HG03064 (cell line): Measurements from ENCODE around the gene SSBP3.
"Not testable (repeated sequence)": the region's sequence is repeated elsewhere in the genome, so short reads cannot be mapped to it uniquely, and the experiment has no call there.

Experiments used
- ATAC-seq: cut with Tn5 transposase; IDR thresholded peaks from one replicate; pipeline ENCODE4 v1.9.1; 2021; ENCODE audit warnings: low read depth; ENCODE audit not compliant: unreplicated experiment

SSBP3 gene

DNA sequence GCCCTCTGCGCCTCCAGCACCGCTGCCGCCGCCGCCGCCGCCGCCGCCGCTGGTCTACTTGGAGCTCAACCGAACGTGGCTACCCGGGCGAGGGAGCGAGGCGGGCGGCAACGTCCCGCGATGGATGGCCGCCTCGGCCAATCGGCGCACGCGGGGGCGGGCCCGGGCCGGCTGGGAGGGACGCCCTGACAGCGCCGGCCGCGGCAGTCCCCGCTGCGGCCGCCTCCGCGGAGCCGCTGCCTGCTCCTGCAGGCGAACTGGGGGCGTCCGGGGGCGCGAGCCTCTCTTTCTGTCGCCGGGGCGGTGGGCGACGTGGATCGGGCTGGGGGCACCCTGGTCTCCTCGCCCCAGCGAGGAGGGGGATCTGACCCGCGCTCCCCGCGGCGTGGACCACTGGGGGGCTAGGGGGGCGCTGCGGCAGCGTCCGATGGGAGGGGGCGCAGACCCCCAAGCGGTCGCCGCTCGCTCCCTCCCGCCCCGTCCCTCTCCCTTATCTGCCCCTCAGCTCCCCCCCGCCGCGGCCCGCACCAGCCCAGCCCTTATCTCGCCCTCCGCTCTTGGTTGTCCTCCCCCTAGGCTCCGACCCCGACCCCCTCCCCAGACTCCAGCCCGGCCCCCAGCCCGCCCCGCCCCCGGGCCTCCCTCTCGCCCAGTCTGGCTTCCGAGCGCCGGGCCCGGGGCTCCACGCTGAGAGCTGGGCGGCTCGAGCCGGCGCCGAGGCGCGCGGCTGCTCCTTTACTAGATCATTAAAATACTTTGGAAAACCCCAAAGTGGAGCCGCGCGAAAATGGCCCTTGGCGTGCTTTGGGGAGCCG, at the start of gene SSBP3:
Gene SSBP3 (minus strand): TSS at position 56 of the 815 bp plus-strand sequence.
- peak; percentile 80 for ATAC-seq

DNA sequence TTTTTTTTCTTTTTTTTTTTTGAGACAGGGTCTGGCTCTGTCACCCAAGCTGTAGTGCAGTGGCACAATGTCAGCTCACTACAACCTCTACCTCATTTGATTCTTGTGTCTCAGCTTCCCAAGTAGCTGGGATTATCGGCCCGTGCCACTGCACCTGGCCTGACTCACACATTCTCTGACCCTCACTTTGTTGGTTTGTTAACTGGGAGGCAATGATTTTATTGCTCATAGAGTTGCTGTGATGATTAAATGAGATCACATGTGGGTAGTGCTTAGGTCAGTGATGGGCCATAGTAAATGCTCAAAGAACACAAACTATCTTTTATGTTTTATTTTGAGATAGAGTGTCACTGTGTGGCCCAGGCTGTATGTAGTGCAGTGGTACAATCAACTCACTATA, 47.3 kb upstream of the SSBP3 start:
- no peak for ATAC-seq

DNA sequence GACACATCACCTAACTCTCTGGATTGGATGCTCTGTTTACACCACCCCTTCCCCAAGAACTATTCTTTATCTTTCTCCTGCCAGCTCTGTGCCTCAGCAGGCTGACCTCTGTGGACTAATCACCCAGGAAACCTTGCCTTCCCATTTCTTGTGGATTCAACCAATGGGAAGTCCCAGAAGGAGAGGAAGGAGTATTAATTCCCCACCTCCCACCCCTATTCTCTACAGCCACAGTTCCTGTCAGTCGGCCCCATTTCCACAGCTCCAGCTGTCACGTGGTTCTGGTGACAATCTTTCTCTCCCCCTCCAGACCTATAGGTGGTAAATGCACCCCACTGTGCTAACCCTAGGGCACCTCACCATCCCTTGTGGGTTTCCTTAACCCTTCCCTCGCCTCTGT, 46.8 kb upstream of the SSBP3 start:
- no peak for ATAC-seq

DNA sequence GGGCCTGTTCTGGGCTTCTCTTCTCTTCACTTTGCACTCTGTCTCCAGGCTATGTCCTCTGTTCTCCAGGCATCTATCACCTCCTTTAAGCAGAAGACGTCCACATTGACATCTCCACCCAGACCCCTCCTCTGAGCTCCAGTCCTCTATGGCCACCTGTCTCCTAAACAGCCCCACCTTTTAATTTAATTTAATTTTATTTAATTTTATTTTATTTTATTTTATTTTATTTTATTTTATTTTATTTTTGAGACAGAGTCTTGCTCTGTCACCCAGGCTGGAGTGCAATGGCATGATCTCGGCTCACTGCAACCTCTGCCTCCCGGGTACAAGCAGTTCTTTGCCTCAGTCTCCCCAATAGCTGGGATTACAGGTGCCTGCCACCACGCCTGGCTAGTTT, 43.2 kb upstream of the SSBP3 start:
- not testable (repeated sequence) for ATAC-seq

DNA sequence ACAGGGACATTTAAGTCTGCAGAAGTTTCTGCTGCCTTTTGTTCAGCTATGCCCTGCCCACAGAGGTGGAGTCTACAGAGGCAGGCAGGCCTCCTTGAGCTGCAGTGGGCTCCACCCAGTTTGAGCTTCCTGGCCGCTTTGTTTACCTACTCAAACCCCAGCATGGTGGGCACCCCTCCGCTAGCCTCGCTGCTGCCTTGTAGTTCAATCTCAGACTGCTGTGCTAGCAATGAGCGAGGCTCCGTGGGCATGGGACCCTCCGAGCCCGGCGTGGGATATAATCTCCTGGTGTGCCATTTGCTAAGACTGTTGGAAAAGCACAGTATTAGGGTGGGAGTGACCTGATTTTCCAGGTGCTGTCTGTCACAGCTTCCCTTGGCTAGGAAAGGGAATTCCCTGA, 42.6 kb upstream of the SSBP3 start:
- not testable (repeated sequence) for ATAC-seq

DNA sequence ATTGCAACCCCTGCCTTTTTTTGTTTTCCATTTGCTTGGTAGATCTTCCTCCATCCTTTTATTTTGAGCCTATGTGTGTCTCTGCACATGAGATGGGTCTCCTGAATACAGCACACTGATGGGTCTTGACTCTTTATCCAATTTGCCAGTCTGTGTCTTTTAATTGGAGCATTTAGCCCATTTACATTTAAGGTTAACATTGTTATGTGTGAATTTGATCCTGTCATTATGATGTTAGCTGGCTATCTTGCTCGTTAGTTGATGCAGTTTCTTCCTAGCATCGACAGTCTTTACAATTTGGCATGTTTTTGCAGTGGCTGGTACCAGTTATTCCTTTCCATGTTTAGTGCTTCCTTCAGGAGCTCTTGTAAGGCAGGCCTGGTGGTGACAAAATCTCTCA, 40.9 kb upstream of the SSBP3 start:
- ATAC-seq: not testable (repeated sequence)

DNA sequence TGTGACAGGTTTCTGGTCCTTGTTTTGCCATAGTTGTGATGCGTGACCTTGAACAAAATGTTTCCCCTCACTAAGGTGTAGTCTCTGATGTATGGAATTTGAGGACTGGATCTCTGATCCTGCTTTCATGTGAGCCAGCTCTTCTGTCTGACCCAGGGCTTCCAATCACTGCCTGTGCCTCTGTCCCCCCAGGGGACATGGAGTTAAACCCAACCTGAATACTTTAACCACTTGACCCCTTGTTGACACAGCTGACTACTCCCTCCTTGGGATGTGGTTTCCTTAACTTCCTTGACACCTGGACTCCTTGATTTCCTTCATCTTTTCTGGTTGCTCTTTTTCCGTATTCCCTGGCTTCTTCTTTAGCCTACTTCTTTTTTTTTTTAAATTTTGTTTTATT, 36.0 kb upstream of the SSBP3 start:
- ATAC-seq: no peak

DNA sequence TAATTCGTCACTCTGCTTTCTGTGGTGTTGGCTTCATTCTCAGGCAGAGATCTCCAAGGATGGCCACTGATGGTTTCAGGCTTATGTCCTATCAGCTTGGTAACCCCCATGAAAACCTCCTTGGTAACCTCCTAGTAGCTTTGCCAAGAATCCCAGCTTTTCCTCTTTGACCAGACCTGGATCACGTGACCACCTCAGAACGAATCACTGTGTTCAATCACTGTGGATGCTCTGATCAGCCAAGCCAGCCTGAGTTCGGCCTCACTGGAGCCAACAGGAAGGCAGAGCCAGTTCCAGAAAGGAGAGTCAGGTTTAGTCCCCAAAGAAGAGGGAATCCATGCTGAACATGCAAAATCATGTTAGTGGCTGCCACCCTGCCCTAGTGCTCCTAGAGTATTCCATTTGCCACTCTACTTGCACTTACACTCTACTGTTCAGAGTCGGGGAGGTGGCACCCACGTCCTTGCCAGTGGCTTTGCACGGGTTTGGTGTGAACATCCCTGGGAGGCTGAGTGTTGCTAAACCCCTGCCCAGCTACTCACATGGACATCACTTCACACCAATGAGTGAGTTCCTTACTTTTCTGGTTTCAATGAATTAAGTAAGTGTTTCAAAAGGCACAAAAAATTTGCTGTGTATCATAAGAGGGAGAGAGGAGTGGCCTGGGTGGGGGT, 33.5 kb upstream of the SSBP3 start:
- ATAC-seq: no peak

DNA sequence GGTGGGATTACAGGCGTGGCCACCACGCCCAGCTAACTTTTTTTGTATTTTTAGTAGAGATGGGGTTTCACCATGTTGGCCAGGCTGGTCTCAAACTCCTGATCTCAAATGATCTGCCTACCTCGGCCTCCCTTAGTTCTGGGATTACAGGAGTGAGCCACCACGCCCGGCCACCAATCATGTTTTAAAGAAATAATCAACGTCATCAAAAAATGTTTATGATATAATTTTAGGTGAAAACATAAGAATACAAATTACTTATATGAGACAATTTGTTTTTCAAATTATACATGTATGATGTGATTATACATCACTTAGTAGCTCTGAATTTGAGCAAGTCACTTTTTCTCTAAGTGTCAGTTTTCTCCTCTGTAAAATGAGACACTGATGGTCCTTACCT, 31.6 kb upstream of the SSBP3 start:
- no peak for ATAC-seq

DNA sequence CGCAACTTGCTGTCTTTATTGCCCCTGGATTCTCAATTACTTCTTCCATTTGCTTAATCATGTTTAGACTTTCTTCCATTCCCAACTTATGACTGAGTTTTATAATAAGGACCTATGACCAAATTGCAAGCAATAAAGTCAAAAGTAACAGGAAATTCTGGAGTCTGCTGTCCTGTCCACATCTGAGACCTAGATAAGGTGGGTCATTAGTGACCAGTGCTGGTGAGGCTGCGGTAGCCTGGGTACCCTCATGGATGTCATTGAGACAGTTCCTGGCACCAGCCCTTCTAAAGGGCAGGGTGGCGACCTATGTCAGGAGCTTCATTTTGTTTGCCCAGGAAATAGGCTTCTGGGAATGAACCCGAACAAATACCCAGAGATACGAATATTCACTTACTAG, 30.6 kb upstream of the SSBP3 start:
- no peak for ATAC-seq

DNA sequence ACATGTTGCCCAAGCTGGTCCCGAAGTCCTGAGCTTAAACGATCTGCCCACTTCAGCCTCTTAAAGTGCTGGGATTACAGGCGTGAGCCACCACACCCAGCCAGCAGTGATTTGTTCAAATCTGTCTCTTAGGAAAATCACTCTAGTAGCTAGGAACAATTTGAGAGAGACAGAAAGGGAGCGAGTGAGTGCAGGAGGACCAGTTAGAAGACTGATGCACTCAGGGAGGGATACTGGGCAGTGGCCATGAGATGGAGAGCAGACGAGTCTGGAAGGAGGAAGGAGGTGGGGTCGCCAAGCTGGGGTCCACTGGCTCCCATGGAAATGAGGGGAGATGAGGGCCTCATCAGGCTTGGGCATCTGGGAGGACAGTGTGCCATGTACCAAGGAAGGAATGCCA, 23.6 kb upstream of the SSBP3 start:
- ATAC-seq: no peak

DNA sequence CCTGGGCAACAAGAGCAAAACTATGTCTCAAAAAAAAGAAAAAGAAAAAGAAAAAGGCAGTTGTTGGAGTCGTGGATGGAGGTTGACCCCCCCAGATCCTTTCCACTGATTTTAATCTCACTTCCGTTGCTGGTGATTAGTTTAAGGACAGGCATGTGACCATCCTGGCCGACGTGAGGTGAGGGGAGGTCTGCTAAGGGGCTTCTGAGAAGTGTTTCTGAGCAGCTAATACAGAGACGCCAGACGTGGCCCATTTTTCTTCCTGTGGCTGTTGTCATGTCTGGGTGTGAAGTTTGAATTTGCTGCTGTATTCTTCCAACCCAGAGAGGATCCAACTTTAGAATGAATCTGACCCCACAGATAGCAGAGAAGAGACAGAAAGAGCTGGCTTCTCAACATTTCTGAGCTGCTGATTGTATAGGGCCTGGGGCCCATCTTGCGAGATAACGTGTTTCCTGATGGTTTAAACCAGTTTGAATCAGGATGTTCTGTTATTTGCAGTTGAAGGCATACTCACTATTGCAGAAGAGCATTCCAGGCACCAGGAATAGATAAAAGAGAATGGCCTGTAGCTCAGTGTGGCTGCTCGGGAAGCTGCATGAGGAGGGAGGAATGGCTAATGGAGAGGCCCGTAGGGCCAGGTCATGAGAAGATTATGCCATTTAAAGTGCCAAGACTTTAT, 22.8 kb upstream of the SSBP3 start:
- ATAC-seq: no peak

DNA sequence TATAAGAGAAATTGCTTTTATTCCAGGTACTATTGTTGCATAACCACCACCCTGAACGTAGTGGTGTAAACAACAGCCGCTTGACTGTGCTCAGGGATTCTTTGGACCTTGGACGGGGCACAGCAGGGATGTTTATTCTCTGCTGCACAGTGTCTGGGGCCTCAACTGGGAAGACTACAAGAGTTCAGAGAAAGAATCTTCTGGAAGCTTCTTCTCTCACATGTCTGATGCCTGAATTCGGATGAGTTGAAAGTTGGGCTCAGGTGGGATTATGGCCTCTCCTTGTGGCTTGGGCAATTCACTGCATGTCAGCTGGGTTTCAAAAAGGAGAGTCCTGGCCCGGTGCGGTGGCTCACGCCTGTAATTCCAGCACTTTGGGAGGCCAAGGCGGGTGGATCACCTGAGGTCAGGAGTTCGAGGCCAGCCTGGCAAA, 19.0 kb upstream of the SSBP3 start:
- no peak for ATAC-seq

DNA sequence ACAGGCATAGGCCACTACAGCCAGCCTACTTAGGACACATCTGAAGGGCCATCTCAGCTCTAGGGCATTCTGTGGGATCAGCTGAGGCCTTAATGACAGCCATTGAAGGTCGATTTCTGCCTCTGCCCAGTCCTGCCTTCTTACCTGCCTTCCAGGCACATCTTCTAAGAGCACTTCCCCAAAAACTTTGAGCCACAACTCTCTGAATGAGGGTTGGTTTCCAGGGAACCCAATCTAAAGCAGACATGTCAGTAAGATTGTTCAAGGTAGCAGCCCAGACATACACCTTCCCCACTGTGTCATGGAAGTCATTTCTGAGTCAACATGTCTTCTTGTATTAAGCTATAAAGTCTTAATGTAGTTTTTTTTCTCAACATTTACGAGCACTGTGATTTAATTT, 18.2 kb upstream of the SSBP3 start:
- ATAC-seq: no peak

DNA sequence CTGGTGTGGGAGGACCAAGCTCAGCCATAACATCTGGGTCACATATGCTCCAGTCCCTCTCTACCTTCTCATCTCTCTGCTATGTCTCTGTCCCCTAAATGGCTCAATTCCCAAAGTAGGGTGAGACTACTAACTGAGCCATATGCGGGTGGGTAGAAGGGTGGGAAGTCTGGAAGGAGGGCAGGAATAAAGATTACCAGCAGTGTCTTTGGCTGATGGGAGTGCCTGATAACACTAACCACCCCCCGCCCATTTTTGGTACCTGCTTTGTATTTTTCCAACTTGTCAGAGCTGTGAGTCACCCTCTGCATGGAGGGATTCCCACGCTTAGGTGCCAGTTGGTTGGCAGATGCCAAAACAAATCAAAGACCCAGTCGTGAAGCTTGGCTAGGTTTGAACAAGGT, 14.9 kb upstream of the SSBP3 start:
- ATAC-seq: no peak

DNA sequence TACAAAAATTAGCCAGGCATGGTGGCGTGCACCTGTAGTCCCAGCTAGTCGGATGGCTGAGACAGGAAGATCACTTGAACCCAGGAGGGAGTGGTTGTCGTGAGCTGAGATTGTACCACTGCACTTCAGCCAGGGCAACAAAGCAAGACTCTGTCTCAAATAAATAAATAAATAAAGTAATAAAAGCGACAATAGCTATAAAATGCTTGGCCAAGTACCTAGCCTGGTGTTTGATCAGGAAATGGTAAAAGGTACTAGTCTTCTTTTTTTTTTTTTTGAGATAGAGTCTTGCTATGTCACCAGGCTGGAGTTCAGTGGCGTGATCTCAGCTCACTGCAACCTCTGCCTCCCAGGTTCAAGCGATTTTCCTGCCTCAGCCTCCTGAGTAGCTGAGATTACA, 12.4 kb upstream of the SSBP3 start:
- ATAC-seq: not testable (repeated sequence)

DNA sequence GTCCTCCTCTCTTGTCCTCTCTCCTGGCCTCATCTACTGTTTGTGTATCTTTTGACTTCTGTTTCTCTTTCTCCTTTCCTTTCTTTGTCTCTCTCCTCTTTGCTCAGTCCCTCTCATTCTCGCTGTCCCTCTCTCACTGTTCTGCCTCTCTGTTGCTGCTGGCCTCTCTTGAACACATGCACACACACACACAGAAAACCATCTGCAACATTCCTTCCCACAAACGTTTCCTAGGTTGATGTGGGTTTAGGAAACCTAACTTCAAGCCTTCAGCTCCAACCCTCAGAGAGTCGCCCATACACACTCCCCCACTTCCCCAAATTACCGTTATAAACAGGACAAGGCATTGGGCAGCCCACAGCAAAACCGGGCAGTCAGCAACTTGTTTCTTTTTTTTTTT, 10.9 kb upstream of the SSBP3 start:
- ATAC-seq: no peak

DNA sequence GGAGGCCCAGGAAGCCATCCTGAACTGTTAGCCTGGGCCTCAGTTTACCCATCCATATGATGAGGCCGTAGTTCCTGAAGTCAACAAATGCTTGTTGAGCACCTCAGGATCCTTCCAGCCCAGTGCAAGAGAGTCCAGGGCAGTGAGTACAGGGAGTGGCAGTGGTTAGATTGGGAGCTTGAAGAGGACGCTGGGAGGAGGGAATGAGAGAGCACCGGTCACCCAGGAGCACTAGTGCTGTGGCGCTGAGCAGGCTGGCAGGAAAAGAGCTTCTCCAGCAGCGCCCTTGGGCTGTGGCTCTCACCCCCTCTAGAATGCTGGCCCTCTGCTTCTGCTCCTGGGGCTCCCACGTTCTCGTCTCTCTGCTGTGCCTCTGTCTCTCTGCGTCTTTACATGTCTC, 10.2 kb upstream of the SSBP3 start:
- no peak for ATAC-seq

DNA sequence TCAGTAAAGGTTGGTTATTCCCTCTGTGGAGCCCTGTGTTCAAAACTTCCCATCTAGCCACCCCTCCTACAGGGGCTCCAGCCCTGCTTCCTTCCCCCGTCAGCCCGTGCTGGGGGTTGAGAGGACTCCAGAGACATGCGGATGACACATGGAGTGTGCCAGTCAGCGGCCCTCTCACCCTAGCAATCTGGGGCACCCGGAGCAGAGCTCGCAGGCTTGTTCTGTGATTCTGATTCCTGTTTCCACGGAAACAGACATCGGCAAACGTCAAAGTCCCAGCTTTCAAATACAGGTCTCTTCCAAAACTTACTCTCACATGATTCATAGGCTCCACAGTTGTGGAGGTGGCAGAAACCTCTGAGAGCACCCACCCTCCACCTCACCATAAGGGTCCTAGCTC, 9.8 kb upstream of the SSBP3 start:
- ATAC-seq: no peak

DNA sequence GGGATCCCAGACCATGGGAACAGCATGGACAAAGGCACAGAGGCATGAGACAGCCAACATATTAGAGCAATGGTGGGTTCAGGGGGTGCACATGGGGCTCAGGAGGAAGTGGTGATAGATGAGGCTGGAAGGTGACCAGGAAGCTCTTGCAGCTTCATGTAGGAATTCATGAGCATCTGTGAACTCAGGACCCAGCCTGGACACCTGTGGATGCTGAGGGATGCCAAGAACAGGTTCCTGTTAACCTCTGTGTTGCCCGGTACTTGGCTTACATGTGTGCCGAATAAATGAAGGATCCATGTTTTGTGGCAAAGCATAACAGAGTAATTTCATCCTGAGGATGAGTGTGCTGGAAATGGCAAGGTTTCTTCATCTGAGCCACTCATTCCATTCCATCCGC, 9.3 kb upstream of the SSBP3 start:
- no peak for ATAC-seq

DNA sequence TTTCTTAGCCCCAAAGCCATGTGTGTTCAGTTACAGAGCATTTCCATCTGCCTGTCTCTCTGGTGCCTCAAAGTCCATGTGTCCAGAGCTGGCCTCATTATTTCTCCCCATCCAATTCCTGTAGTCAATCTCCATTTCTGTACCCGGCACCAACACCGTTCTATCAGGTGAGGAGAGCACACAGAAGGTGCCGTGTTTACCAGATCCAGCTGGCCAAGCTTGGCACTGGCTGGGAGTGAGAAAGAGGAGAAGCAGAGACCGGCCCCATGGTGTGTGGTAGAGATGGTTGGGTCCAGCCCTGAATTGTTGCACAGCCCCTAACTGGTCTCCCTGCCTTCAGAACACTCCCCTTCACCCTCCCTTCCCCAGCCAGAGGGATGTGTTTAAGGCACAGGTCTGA, 7.5 kb upstream of the SSBP3 start:
- ATAC-seq: no peak

DNA sequence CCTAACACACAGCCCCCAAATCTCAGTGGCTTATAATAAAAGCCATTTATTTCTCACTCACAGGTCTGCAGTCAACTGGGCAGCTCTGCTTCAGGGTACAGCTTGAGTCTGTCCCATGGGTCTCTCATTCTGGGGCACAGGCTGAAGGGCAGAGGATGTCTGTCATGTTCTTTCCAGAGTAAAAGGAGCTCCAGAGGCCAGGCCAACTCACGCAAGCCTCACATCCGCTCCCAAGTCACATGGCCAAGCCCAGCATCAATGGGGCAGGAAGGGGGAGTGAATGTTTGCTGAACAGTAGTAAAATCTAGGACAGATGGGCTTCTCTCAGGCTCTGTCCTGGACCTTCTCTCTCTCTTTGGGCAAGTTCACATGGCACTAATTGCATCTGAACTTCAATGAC, 7.1 kb upstream of the SSBP3 start:
- no peak for ATAC-seq
